GM12875 (cell line): ENCODE data around the gene BEX1.
"Not testable (repeated sequence)": the region's sequence is repeated elsewhere in the genome, so short reads cannot be mapped to it uniquely, and the experiment has no call there.

Experiments
- H3K4me3 ChIP-seq: one replicate; pipeline ENCODE4 v1.5.1; 2011; ENCODE audit warnings: low read depth, low read length, control low read depth
- TF ChIP-seq, protein P1 (sequence below): IDR thresholded peaks from 2 replicates; pipeline ENCODE4 v1.5.1; 2011; ENCODE audit warnings: low read depth, mild to moderate bottlenecking, control low read depth, inconsistent platforms, low read length, moderate library complexity, borderline replicate concordance; ENCODE audit not compliant: insufficient read depth

BEX1 gene

DNA sequence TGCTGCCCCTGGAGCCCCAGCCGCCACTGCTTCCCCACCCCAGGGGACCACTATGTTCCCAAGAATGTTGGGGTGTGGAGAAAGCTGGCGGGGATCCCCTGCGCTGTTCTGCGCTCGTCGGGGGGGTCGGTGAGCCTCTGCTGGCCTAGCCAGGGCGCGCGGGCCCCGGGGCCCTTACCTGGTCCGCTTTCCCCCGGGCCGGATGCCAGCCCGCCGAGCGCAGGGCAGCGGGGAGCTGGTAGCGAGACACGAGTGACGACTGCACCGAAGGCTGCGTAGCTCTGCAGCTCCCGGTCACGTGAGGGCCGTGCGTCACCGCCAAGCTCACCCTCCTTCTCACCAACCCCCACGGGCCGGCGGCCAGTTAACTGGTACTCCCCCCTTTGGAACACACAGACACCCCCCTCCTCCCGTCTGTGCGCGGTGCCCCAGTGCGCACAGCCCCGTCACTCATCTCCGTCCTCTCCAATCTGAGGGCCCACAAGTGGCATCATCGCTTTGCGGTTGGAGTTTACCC is at the start of gene BEX1:
Gene BEX1, minus strand, starts transcription at position 254 of the 517 bp plus-strand sequence. CDS start 897 bp downstream, outside the sequence.
- H3K4me3 ChIP-seq: no peak within 1 kb of the TSS
- TF ChIP-seq, protein P1, sequence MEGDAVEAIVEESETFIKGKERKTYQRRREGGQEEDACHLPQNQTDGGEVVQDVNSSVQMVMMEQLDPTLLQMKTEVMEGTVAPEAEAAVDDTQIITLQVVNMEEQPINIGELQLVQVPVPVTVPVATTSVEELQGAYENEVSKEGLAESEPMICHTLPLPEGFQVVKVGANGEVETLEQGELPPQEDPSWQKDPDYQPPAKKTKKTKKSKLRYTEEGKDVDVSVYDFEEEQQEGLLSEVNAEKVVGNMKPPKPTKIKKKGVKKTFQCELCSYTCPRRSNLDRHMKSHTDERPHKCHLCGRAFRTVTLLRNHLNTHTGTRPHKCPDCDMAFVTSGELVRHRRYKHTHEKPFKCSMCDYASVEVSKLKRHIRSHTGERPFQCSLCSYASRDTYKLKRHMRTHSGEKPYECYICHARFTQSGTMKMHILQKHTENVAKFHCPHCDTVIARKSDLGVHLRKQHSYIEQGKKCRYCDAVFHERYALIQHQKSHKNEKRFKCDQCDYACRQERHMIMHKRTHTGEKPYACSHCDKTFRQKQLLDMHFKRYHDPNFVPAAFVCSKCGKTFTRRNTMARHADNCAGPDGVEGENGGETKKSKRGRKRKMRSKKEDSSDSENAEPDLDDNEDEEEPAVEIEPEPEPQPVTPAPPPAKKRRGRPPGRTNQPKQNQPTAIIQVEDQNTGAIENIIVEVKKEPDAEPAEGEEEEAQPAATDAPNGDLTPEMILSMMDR: no peak

DNA sequence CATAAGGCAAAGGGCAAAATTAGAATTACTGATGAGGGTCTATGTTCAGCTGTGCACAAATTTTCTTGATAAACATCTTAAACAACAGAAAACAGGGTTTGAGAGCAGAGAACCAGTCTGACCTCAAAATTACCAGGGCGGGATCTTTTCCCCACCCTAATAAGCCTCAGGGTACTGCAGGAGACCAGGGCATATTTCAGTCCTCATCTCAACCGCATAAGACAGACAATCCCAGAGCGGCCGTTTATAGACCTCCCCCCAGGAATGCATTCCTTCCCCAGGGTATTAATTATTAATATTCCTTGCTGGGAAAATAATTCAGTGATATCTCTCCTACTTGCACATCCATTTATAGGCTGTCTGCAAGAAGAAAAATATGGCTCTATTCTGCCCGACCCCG is 45.5 kb upstream of the BEX1 start:
- not testable (repeated sequence) for H3K4me3 ChIP-seq

DNA sequence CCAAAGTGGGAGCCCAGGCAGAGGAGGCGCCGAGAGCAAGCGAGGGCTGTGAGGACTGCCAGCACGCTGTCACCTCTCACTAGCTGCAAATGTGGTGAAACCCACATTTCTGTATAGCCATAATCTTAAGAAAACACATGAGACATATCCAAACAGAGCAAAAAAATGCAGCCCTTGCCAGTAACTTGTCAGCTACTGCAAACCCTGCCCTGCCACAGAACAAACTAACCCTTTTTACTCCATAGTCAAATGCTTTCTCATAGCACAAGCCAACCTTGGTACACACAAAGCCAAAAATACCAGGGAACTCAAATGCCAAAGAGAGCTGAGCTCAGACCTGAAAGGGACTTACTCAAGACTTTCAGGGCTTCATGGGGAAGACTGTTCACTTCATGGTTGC is 43.9 kb upstream of the BEX1 start:
- no peak overlapping the region for H3K4me3 ChIP-seq
- TF ChIP-seq, protein P1: no peak

DNA sequence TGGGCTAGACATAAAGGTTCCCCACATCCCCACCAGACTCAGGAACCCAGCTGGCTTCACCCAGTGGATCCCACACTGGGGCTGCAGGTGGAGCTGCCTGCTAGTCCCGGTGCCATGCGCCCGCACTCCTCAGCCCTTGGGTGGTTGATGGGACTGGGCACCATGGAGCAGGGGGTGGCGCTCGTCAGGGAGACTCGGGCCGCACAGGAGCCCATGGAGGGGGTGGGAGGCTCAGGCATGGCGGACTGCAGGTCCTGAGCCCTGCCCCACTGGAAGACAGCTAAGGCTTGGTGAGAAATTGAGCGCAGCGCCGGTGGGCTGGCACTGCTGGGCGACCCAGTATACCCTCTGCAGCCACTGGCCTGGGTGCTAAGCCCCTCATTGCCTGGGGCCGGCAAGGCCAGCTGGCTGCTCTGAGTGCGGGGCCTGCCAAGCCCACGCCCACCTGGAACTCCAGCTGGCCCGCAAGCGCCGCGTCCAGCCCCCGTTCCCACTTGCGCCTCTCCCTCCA is 43.3 kb upstream of the BEX1 start:
- not testable (repeated sequence) for H3K4me3 ChIP-seq

DNA sequence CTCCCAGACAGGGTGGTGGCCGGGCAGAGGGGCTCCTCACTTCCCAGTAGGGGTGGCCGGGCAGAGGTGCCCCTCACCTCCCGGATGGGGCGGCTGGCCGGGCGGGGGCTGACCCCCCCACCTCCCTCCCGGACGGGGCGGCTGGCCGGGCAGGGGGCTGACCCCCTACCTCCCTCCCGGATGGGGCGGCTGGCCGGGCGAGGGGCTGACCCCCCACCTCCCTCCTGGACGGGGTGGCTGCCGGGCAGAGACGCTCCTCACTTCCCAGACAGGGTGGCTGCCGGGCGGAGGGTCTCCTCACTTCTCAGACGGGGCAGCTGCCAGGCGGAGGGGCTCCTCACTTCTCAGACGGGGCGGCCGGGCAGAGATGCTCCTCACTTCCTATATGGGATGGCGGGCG is 40.4 kb upstream of the BEX1 start:
- not testable (repeated sequence) for H3K4me3 ChIP-seq

DNA sequence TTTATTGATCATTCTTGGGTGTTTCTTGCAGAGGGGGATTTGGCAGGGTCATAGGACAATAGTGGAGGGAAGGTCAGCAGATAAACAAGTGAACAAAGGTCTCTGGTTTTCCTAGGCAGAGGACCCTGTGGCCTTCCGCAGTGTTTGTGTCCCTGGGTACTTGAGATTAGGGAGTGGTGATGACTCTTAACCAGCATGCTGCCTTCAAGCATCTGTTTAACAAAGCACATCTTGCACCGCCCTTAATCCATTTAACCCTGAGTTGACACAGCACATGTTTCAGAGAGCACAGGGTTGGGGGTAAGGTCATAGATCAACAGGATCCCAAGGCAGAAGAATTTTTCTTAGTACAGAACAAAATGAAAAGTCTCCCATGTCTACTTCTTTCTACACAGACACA is 39.9 kb upstream of the BEX1 start:
- H3K4me3 ChIP-seq: not testable (repeated sequence)

DNA sequence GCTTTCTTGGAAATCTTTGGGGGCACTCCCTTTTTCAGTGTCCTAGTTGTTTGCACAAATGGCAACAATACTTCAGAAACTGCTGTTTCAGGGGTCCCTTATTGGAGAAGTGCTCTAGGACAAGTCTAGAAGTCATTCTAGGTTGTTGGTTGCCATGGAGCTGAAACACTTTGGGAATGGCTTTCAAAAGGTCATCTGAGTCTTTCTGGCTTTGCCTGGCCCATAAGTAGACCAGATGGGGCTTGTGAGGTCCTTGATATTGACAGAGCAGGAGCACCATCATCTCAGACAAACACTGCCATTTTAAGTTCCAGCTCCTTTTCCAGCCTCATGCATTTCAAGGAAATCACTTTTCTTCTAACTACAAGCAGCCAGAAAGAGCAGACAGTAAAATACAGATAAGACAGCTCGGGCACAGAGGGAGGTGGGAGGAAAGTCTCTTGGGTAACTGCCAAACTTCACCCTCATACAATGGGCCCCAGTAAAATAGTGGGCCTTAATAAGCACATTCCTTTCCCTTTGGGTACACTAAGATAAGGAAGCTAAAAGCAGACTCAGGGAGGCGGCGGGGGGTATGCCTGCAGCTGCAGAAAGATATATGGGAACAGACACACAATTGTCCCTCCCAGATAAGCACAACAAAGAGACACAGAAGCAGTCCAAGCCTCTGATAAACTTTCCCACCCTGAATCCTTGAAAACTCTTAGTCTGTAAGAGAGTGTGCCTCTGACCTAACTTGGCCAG is 37.5 kb upstream of the BEX1 start:
- TF ChIP-seq, protein P1: no peak
- no peak overlapping the region for H3K4me3 ChIP-seq

DNA sequence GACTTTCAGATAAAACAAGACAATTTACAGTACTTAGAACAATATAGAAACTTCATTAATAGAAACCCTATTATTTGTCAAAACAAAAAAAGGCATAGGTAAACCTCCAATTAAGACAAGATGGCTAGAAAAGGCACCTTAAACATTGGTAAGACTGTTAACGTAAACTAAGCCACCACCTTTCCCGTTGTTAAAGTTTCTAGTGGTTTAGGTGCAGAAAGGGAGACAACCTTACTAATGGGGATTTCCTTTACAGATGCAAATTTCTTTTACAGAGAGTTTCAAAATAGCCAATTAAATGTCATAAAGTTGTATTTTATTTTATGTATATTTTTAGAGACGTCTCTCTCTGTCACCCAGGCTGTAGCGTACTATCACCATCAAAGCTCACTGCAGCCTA is 36.5 kb upstream of the BEX1 start:
- H3K4me3 ChIP-seq: no peak overlapping the region
- TF ChIP-seq, protein P1: no peak

DNA sequence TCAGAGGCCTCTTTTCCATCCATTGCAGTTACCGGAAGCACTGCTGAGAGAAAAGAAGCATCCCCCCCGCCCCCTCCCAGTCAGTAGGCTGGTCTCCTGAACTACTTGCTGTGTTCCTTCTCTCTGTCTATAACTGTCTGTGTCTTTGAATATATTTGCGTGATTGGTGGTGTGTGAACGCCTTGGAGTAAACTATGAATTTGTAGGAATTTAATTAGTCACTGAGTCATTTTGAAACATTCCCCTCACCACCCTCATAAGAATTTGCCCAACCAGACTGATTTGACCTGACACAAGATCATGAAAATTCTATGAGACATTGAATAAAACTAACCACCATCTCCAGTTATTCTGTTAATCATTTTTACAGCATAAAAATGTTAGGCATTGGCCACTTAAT is 35.7 kb upstream of the BEX1 start:
- H3K4me3 ChIP-seq: no peak overlapping the region
- TF ChIP-seq, protein P1: no peak
